WI38 (cell line): ENCODE measurements around the gene GSN.

ENCODE experiments used
- H3K4me3 ChIP-seq: 2 replicates; pipeline ENCODE4 v1.5.1; 2011; ENCODE audit warnings: low read depth, mild to moderate bottlenecking, control low read depth, low read length
- CTCF ChIP-seq: IDR thresholded peaks from 2 replicates; pipeline ENCODE4 v1.5.1; 2012; ENCODE audit warnings: low read depth, mild to moderate bottlenecking, control low read depth, low read length

The GSN gene

GRCh38 chr9:121323449-121324151 is 55.6 kb downstream of the GSN start:
- TF ChIP-seq CTCF, result no peak
- H3K4me3 ChIP-seq, result no peak overlapping the region

GRCh38 chr9:121324316-121324715 is 56.4 kb downstream of the GSN start:
- no peak for TF ChIP-seq CTCF
- H3K4me3 ChIP-seq, result no peak overlapping the region

- no peak overlapping the region for H3K4me3 ChIP-seq
- no peak for TF ChIP-seq CTCF
Observed at GRCh38 chr9:121324755-121325154, 56.8 kb downstream of the GSN start.

- no peak overlapping the region for H3K4me3 ChIP-seq
- TF ChIP-seq CTCF, result no peak
Observed at GRCh38 chr9:121325387-121325786, 57.4 kb downstream of the GSN start.

GRCh38 chr9:121326130-121326838 is 58.3 kb downstream of the GSN start:
- no peak overlapping the region for H3K4me3 ChIP-seq
- no peak for TF ChIP-seq CTCF

GRCh38 chr9:121326901-121327613 is 59.1 kb downstream of the GSN start:
- TF ChIP-seq CTCF, result no peak
- H3K4me3 ChIP-seq, result no peak overlapping the region

GRCh38 chr9:121328476-121328875 is 60.5 kb downstream of the GSN start:
- H3K4me3 ChIP-seq, result no peak overlapping the region
- no peak for TF ChIP-seq CTCF
